Activated CD4-positive, alpha-beta T cell treated with anti-CD3 and anti-CD28 coated beads for 24 hours (primary cell): ENCODE measurements around the gene TAF7L.

ENCODE experiments used
- DNase-seq, 2 donors: peaks; one replicate each; pipeline ENCODE4 v3.0.0-alpha.2; 2020; ENCODE audit warnings: low read depth in 2 of 2

Gene TAF7L

DNA sequence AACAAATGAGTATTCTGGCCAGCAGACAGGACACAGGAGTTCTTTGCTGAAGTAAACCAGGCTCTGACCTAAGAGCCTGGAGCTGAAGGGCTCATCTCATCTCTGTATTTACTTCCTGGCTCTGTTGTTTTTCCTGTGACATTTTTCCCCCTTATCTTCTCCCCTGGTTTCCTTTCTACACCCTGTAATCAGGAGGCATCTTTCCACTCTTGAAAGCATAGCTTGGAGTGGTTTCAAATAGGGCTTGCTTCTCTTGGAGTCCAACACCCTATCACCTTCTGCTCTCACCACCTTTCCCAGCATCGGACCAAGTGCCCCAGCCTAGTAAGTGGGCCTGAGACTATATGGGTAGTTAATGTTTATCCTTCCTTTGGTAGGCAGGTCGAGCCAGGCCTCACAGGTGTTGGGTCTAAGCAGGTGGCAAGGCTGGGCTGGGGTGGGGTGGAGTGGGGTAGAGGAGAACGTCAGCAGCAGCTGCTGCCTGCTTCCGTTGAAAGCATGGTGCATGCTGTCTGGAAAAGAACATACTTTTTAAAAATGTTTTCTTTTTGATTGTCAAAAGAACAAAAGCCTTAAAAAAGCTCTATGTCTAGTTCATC, 70.4 kb downstream of the TAF7L start:
- no peak for DNase-seq

DNA sequence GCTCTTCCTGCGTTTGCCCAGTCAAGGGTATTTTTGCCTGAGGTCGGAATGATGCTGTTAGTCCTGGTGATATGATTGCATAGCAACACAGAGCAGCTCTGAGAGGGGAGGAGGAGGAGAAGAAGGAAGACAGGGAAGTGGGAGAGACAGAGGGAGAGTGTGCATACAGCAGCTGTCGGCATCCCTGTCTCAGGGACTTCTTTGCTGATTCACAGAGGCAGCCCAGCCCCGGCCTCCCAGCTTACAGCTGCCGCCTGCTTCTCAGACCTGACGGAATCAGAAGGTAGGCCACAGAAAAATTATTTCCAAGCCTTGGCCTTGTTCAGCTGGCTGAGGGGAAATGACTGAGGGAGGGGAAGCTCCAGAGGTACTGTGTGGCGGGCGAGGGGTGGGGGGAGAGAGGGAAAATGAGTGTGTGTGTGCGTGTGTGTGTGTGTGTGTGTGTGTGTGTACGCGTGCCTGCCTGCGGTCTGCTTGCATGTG, 71.2 kb downstream of the TAF7L start:
- DNase-seq: no peak

DNA sequence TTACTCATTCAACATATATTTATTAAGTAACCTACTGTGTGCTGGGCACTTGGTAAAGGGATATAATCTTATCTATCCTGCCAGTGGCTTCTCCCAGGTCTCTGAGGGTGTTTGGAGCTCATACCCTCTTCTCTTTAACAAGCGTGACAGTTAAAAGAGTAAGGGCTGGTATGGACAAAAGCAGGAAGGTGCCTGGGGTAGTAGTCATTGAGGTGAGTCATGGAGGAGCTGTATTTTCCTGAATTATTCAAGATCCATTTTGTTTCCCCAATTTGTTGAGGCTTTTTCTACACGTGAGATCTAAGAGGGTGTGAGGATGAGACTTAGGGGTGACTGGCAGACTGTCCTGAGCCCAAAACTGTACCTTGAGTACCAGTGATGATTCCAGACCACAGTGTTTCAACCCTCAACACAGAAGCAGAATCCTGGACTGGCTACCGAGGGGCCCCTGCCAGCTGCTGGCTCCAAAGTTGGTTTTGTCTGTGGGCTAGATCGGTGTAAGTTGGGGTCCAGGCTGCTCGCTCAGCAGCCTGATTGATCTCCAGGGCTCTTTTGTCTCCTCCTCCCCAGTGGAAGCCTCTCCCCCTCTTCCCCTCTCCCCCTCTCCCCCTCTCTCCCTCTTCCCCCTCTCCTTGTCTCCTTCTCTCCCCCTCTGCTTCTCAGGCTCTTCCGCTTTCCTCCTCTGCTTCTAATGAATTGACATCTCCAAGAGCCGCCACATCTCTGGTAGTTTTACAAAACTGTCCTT, 71.8 kb downstream of the TAF7L start, which contains the start of gene DRP2:
Gene DRP2, plus strand, starts transcription at position 671 of the 748 bp plus-strand sequence. CDS start 11,862 bp downstream, outside the sequence.
- DNase-seq: no peak
